ENCODE measurements around the gene SLC17A5. TPM values are rescaled to one million over a fixed set of nuclear protein-coding genes. Genes with fewer than 3 reads are reported as not detected.

SLC17A5 gene, protein sequence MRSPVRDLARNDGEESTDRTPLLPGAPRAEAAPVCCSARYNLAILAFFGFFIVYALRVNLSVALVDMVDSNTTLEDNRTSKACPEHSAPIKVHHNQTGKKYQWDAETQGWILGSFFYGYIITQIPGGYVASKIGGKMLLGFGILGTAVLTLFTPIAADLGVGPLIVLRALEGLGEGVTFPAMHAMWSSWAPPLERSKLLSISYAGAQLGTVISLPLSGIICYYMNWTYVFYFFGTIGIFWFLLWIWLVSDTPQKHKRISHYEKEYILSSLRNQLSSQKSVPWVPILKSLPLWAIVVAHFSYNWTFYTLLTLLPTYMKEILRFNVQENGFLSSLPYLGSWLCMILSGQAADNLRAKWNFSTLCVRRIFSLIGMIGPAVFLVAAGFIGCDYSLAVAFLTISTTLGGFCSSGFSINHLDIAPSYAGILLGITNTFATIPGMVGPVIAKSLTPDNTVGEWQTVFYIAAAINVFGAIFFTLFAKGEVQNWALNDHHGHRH
- total RNA-seq, result 18.0 and 25.6 TPM in 2 replicates

DNA sequence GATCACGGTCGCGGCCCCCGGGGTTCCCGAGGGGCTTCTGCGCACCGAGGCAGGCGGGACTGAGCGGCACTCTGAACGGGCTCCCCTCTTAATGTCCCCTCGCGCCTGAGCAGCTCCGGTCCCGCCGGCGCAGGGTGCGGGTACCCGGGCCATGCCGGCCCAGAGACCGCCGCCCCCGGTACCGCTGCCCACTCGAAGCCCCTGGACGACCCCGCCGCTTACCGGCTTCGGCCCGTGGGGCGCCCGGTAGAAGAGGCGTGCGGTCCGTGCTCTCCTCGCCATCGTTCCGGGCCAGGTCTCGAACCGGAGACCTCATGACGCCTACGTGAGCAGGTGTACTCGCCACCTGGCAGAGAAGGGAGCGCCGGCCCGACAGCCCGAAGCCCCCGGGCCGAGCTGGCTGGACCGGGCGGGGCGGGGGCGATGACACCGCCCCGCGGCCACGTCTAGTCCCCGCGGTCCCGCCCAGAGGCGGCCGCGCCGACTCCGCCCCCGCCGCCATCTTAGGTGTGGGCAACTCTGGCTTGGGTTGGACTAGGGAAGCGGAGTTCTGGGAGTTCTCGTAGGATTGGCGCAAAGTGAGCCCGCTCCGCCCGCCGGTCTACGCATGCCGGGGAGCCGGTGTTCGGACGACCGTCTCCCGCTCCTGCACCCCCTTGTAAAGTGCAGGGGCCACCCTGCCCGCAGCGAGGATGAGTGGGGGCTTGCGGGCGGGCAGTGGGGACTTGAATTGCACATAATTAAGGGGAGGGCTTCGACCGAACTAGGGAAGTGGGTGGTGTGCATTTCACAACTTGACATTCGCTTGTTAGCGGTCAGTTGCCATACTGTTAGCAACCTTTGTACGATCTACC lies at the start of gene SLC17A5:
Gene SLC17A5, minus strand, starts transcription at position 422 of the 854 bp plus-strand sequence. Its CDS starts 106 bp downstream, at position 316.

DNA sequence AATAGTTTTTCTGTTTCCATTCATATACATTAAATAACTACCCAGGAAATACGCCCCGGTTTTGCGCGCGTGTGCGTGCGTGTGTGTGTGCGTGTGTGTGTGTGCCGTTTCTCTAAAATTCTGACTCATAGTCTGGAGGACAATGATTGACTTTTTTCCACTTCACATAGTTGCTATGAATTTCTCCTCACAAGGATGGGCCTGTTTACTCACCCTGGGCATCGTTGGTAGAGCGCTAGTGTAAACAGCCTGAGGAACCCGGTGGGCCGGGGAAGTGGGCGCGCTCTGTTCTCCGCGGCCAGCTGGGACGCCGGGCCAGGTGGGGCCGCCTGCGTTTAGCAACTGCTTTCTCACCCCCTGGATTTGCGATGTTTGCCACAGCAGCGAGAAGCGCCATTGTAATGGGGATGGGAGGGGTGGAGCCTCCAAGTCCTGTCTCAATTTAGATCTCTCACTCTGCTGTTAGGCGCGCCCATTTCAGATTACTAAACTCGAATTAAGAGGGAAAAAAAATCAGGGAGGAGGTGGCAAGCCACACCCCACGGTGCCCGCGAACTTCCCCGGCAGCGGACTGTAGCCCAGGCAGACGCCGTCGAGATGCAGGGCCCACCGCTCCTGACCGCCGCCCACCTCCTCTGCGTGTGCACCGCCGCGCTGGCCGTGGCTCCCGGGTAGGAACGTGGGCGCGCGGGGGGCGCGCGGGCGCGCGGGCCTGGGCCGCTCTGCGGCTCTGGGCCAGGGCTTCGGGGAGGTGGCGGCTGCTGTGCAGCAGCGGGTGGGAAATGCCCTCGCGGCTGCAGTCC lies 42.0 kb upstream of the SLC17A5 start, which contains the start of gene CD109:
Gene CD109, plus strand, starts transcription at position 585 of the 803 bp plus-strand sequence. Its CDS starts 13 bp downstream, at position 598.

Other genes with a start within 250 kb of the SLC17A5 start
- 4.3 and 6.2 TPM in 2 replicates for gene CGAS, start 201.7 kb downstream of the SLC17A5 start, total RNA-seq
- gene MTO1, start 192.3 kb downstream of the SLC17A5 start, total RNA-seq, result 21.9 and 34.8 TPM in 2 replicates
- 17,729 and 26,790 TPM in 2 replicates for gene EEF1A1, start 133.0 kb downstream of the SLC17A5 start, total RNA-seq
- 15.7 and 28.7 TPM in 2 replicates for gene CD109, start 42.2 kb upstream of the SLC17A5 start, total RNA-seq